H7 (cell line): ENCODE measurements around the gene TSPAN8. TPM values are rescaled to one million over a fixed set of nuclear protein-coding genes. Genes with fewer than 3 reads are reported as not detected.
"Not testable (repeated sequence)": the region's sequence is repeated elsewhere in the genome, so short reads cannot be mapped to it uniquely, and the experiment has no call there.

ENCODE experiments used
- DNase-seq: peaks from one replicate; pipeline ENCODE4 v3.0.0; 2012
- H3K27me3 ChIP-seq: 2 replicates; pipeline ENCODE4 v1.6.0; 2011; ENCODE audit warnings: mild to moderate bottlenecking, low read length; ENCODE audit not compliant: control insufficient read depth, insufficient read depth
- H3K36me3 ChIP-seq: replicated peaks from 2 replicates; pipeline ENCODE4 v1.5.1; 2011; ENCODE audit warnings: low read length; ENCODE audit not compliant: control insufficient read depth, insufficient read depth
- H3K4me3 ChIP-seq: 2 replicates; pipeline ENCODE4 v1.5.1; 2011; ENCODE audit warnings: low read depth, mild to moderate bottlenecking, control low read depth, low read length, moderate library complexity; ENCODE audit not compliant: insufficient read depth
- total RNA-seq: library from RNA; depleted of rRNA; stranded (reverse); fragments of >200 nt; shearing (Covaris generic); gene quantifications from 2 replicates; pipeline ENCODE4 v1.2.3, GENCODE V29; 2014

TSPAN8 gene
- total RNA-seq, 1 experiment from 2014 or later = not detected

GRCh38 chr12:71158361-71158882, 623 bp upstream of the TSPAN8 start:
- H3K36me3 ChIP-seq = no peaks in the 10 kb centered on the region
- H3K27me3 ChIP-seq = no peaks in the 10 kb centered on the region
- no peak for DNase-seq
- H3K4me3 ChIP-seq = no peak overlapping the region

GRCh38 chr12:71155225-71155624, 2.6 kb downstream of the TSPAN8 start:
- H3K27me3 ChIP-seq = no peaks in the 10 kb centered on the region
- no peaks in the 10 kb centered on the region for H3K36me3 ChIP-seq
- no peak overlapping the region for H3K4me3 ChIP-seq
- no peak for DNase-seq

- H3K4me3 ChIP-seq = no peak overlapping the region
- no peak for DNase-seq
- no peaks in the 10 kb centered on the region for H3K27me3 ChIP-seq
- no peaks in the 10 kb centered on the region for H3K36me3 ChIP-seq
These were observed 4.9 kb downstream of the TSPAN8 start for GRCh38 chr12:71152851-71153250.

GRCh38 chr12:71150041-71150440, 7.8 kb downstream of the TSPAN8 start:
- H3K4me3 ChIP-seq, DNase-seq, H3K27me3 ChIP-seq, H3K36me3 ChIP-seq: not testable (repeated sequence)

- Histone ChIP-seq H3K4me3 (no peak overlapping the region), H3K27me3 (no peaks in the 10 kb centered on the region), H3K36me3 (no peaks in the 10 kb centered on the region)
- DNase-seq = no peak
These were observed 13.1 kb downstream of the TSPAN8 start for GRCh38 chr12:71144682-71145081.

- Histone ChIP-seq H3K27me3 (no peaks in the 10 kb centered on the region), H3K36me3 (no peaks in the 10 kb centered on the region), H3K4me3 (no peak overlapping the region)
- DNase-seq = no peak
These were observed 14.8 kb downstream of the TSPAN8 start for GRCh38 chr12:71142956-71143355.

- Histone ChIP-seq H3K36me3 (no peaks in the 10 kb centered on the region), H3K4me3 (no peak overlapping the region), H3K27me3 (no peaks in the 10 kb centered on the region)
- no peak for DNase-seq
These were observed 15.8 kb downstream of the TSPAN8 start for GRCh38 chr12:71142016-71142415.

GRCh38 chr12:71141378-71141926, 16.3 kb downstream of the TSPAN8 start:
- no peak overlapping the region for H3K4me3 ChIP-seq
- no peak for DNase-seq
- no peaks in the 10 kb centered on the region for H3K27me3 ChIP-seq
- no peaks in the 10 kb centered on the region for H3K36me3 ChIP-seq

- DNase-seq = no peak
- no peaks in the 10 kb centered on the region for H3K27me3 ChIP-seq
These were observed 18.6 kb downstream of the TSPAN8 start for GRCh38 chr12:71139153-71139735.

GRCh38 chr12:71138011-71138410, 19.8 kb downstream of the TSPAN8 start:
- no peak for DNase-seq
- Histone ChIP-seq H3K27me3 (no peaks in the 10 kb centered on the region), H3K4me3 (no peak overlapping the region), H3K36me3 (no peaks in the 10 kb centered on the region)

More at GRCh38 chr12:71139153-71139735, 18.6 kb downstream of the TSPAN8 start:
- H3K4me3 ChIP-seq = no peak overlapping the region
- no peaks in the 10 kb centered on the region for H3K36me3 ChIP-seq

GRCh38 chr12:71135812-71136176, 22.0 kb downstream of the TSPAN8 start:
- no peaks in the 10 kb centered on the region for H3K36me3 ChIP-seq
- H3K4me3 ChIP-seq = no peak overlapping the region
- H3K27me3 ChIP-seq = no peaks in the 10 kb centered on the region
- DNase-seq = no peak

- Histone ChIP-seq H3K4me3 (no peak overlapping the region), H3K27me3 (no peaks in the 10 kb centered on the region), H3K36me3 (no peaks in the 10 kb centered on the region)
- no peak for DNase-seq
These were observed 22.6 kb downstream of the TSPAN8 start for GRCh38 chr12:71135077-71135811.

- H3K27me3 ChIP-seq = no peaks in the 10 kb centered on the region
- H3K36me3 ChIP-seq = no peaks in the 10 kb centered on the region
- no peak for DNase-seq
- no peak overlapping the region for H3K4me3 ChIP-seq
These were observed 23.4 kb downstream of the TSPAN8 start for GRCh38 chr12:71134405-71134804.

GRCh38 chr12:71130521-71131069, 27.2 kb downstream of the TSPAN8 start:
- Histone ChIP-seq H3K4me3 (no peak overlapping the region), H3K27me3 (no peaks in the 10 kb centered on the region), H3K36me3 (no peaks in the 10 kb centered on the region)
- no peak for DNase-seq

GRCh38 chr12:71129364-71129763, 28.4 kb downstream of the TSPAN8 start:
- no peak for DNase-seq
- no peaks in the 10 kb centered on the region for H3K36me3 ChIP-seq

More at GRCh38 chr12:71129364-71129763, 28.4 kb downstream of the TSPAN8 start:
- no peaks in the 10 kb centered on the region for H3K27me3 ChIP-seq
- no peak overlapping the region for H3K4me3 ChIP-seq
